Stimulated activated memory B cell treated with anti-CD40 and anti-IgM and Interleukin-4, amounts not matched to agents 10 μg/mL and 1 μg/mL and 100 μg/mL, for 72 hours (primary cell): ENCODE data around the gene LYPD6B.

Experiments used
- ATAC-seq: fragments of 150-1000 bp; cut with Tn5 transposase; 2 replicates; pipeline ENCODE4 v1.10.0; 2021
- H3K27ac Mint-ChIP-seq: one replicate; pipeline ENCODE4 v1.8.0; 2022; ENCODE audit warnings: mild to moderate bottlenecking, mixed read lengths
- H3K27me3 Mint-ChIP-seq: one replicate; pipeline ENCODE4 v1.8.0; 2022; ENCODE audit warnings: mixed read lengths
- H3K36me3 Mint-ChIP-seq: one replicate; pipeline ENCODE4 v1.8.0; 2022; ENCODE audit warnings: mixed read lengths
- H3K4me1 Mint-ChIP-seq: one replicate; pipeline ENCODE4 v1.8.0; 2022; ENCODE audit warnings: mixed read lengths
- H3K4me3 Mint-ChIP-seq: one replicate; pipeline ENCODE4 v1.8.0; 2022; ENCODE audit warnings: mild to moderate bottlenecking, moderate library complexity, mixed read lengths
- H3K9me3 Mint-ChIP-seq: one replicate; pipeline ENCODE4 v1.8.0; 2022; ENCODE audit warnings: mixed read lengths

Gene LYPD6B

GRCh38 chr2:149132901-149133300 is 94.4 kb downstream of the LYPD6B start:
- no peak for ATAC-seq
- Mint-ChIP-seq H3K27ac (no peak overlapping the region), H3K27me3 (peaks cover 19% of the 10 kb centered on the region), H3K36me3 (peaks cover 6% of the 10 kb centered on the region), H3K4me3 (no peak overlapping the region), H3K4me1 (peaks cover 7% of the 10 kb centered on the region), H3K9me3 (no peaks in the 10 kb centered on the region)

- Mint-ChIP-seq H3K9me3 (no peaks in the 10 kb centered on the region), H3K27me3 (peaks cover 24% of the 10 kb centered on the region), H3K4me3 (no peak overlapping the region), H3K36me3 (peaks cover 6% of the 10 kb centered on the region), H3K4me1 (peaks cover 6% of the 10 kb centered on the region), H3K27ac (no peak overlapping the region)
- ATAC-seq: no peak
Measured at GRCh38 chr2:149134335-149134923, 95.9 kb downstream of the LYPD6B start.

GRCh38 chr2:149136111-149136510 is 97.6 kb downstream of the LYPD6B start:
- H3K27me3 Mint-ChIP-seq: peaks cover 41% of the 10 kb centered on the region
- H3K4me3 Mint-ChIP-seq: no peak overlapping the region
- no peak overlapping the region for H3K27ac Mint-ChIP-seq
- peaks cover 6% of the 10 kb centered on the region for H3K36me3 Mint-ChIP-seq
- no peaks in the 10 kb centered on the region for H3K4me1 Mint-ChIP-seq
- no peaks in the 10 kb centered on the region for H3K9me3 Mint-ChIP-seq
- no peak for ATAC-seq

- Mint-ChIP-seq H3K27ac (no peak overlapping the region), H3K4me1 (peaks cover 19% of the 10 kb centered on the region)
Measured at GRCh38 chr2:149141046-149141445, 102.5 kb downstream of the LYPD6B start.

GRCh38 chr2:149143734-149144133 is 105.2 kb downstream of the LYPD6B start:
- no peak for ATAC-seq
- H3K4me1 Mint-ChIP-seq: peaks cover 22% of the 10 kb centered on the region
- H3K36me3 Mint-ChIP-seq: peaks cover 6% of the 10 kb centered on the region
- H3K27me3 Mint-ChIP-seq: peaks cover 81% of the 10 kb centered on the region
- no peak overlapping the region for H3K4me3 Mint-ChIP-seq
- H3K27ac Mint-ChIP-seq: no peak overlapping the region
- no peaks in the 10 kb centered on the region for H3K9me3 Mint-ChIP-seq

More at GRCh38 chr2:149141046-149141445, 102.5 kb downstream of the LYPD6B start:
- Mint-ChIP-seq H3K27me3 (peaks cover 73% of the 10 kb centered on the region), H3K9me3 (no peaks in the 10 kb centered on the region), H3K36me3 (peaks cover 6% of the 10 kb centered on the region), H3K4me3 (no peak overlapping the region)
- no peak for ATAC-seq

GRCh38 chr2:149145314-149146295 is 107.1 kb downstream of the LYPD6B start:
- H3K4me1 Mint-ChIP-seq: peaks cover 22% of the 10 kb centered on the region

GRCh38 chr2:149146876-149147275 is 108.4 kb downstream of the LYPD6B start:
- Mint-ChIP-seq H3K36me3 (peaks cover 6% of the 10 kb centered on the region), H3K9me3 (no peaks in the 10 kb centered on the region), H3K27ac (no peak overlapping the region), H3K27me3 (peaks cover 84% of the 10 kb centered on the region), H3K4me1 (peaks cover 22% of the 10 kb centered on the region), H3K4me3 (no peak overlapping the region)
- ATAC-seq: no peak

More at GRCh38 chr2:149145314-149146295, 107.1 kb downstream of the LYPD6B start:
- peak overlapping the region; percentile 25 for H3K27ac Mint-ChIP-seq
- ATAC-seq: peak; percentile 93
- H3K36me3 Mint-ChIP-seq: peaks cover 6% of the 10 kb centered on the region
- H3K4me3 Mint-ChIP-seq: peak overlapping the region; percentile 61
- no peaks in the 10 kb centered on the region for H3K9me3 Mint-ChIP-seq
- H3K27me3 Mint-ChIP-seq: peaks cover 83% of the 10 kb centered on the region

GRCh38 chr2:149148194-149149006 is 109.9 kb downstream of the LYPD6B start:
- peaks cover 17% of the 10 kb centered on the region for H3K4me1 Mint-ChIP-seq
- H3K9me3 Mint-ChIP-seq: no peaks in the 10 kb centered on the region
- no peak overlapping the region for H3K27ac Mint-ChIP-seq
- H3K27me3 Mint-ChIP-seq: peaks cover 84% of the 10 kb centered on the region
- peaks cover under 1% of the 10 kb centered on the region for H3K36me3 Mint-ChIP-seq
- H3K4me3 Mint-ChIP-seq: no peak overlapping the region
- no peak for ATAC-seq

GRCh38 chr2:149149007-149149297 is 110.5 kb downstream of the LYPD6B start:
- peaks cover 84% of the 10 kb centered on the region for H3K27me3 Mint-ChIP-seq
- no peak for ATAC-seq
- H3K36me3 Mint-ChIP-seq: no peaks in the 10 kb centered on the region
- H3K4me3 Mint-ChIP-seq: no peak overlapping the region
- H3K4me1 Mint-ChIP-seq: peaks cover 17% of the 10 kb centered on the region
- H3K9me3 Mint-ChIP-seq: no peaks in the 10 kb centered on the region
- no peak overlapping the region for H3K27ac Mint-ChIP-seq

- Mint-ChIP-seq H3K4me1 (peaks cover 6% of the 10 kb centered on the region), H3K9me3 (no peaks in the 10 kb centered on the region), H3K4me3 (no peak overlapping the region), H3K27me3 (peaks cover 90% of the 10 kb centered on the region), H3K36me3 (no peaks in the 10 kb centered on the region), H3K27ac (no peak overlapping the region)
- no peak for ATAC-seq
Measured at GRCh38 chr2:149152469-149152953, 114.0 kb downstream of the LYPD6B start.

- Mint-ChIP-seq H3K9me3 (no peaks in the 10 kb centered on the region), H3K4me3 (no peak overlapping the region), H3K27me3 (peaks cover 81% of the 10 kb centered on the region), H3K36me3 (no peaks in the 10 kb centered on the region), H3K4me1 (peaks cover 8% of the 10 kb centered on the region), H3K27ac (no peak overlapping the region)
- no peak for ATAC-seq
Measured at GRCh38 chr2:149155196-149155969, 116.9 kb downstream of the LYPD6B start.

GRCh38 chr2:149155988-149156387 is 117.5 kb downstream of the LYPD6B start:
- H3K4me3 Mint-ChIP-seq: no peak overlapping the region
- peaks cover 81% of the 10 kb centered on the region for H3K27me3 Mint-ChIP-seq
- no peak for ATAC-seq
- peaks cover 14% of the 10 kb centered on the region for H3K4me1 Mint-ChIP-seq
- H3K9me3 Mint-ChIP-seq: no peaks in the 10 kb centered on the region
- H3K27ac Mint-ChIP-seq: no peak overlapping the region
- no peaks in the 10 kb centered on the region for H3K36me3 Mint-ChIP-seq

GRCh38 chr2:149156971-149157740 is 118.7 kb downstream of the LYPD6B start:
- Mint-ChIP-seq H3K4me1 (peaks cover 23% of the 10 kb centered on the region), H3K4me3 (no peak overlapping the region), H3K27me3 (peaks cover 70% of the 10 kb centered on the region), H3K9me3 (no peaks in the 10 kb centered on the region), H3K27ac (no peak overlapping the region), H3K36me3 (no peaks in the 10 kb centered on the region)
- no peak for ATAC-seq

GRCh38 chr2:149158957-149159356 is 120.5 kb downstream of the LYPD6B start:
- no peak for ATAC-seq
- Mint-ChIP-seq H3K4me1 (peaks cover 23% of the 10 kb centered on the region), H3K9me3 (no peaks in the 10 kb centered on the region), H3K27ac (no peak overlapping the region), H3K27me3 (peaks cover 69% of the 10 kb centered on the region), H3K4me3 (no peak overlapping the region), H3K36me3 (no peaks in the 10 kb centered on the region)
